HCT116 (cell line): ENCODE data around the gene BEND5. TPM values are rescaled to one million over a fixed set of nuclear protein-coding genes. Genes with fewer than 3 reads are reported as not detected.

Experiments
- ATAC-seq: fragments of 200-7000 bp; cut with Tn5 transposase; 2 replicates; pipeline ENCODE4 v1.9.1; 2020; ENCODE audit warnings: mild to moderate bottlenecking, moderate library complexity
- BruUV-seq: library from RNA; stranded (reverse); fragments of 400-500 nt; replicated peaks from 2 replicates; lab custom pipeline; 2021; lab: Mats Ljungman, UMichigan
- CTCF ChIA-PET: fragments of 300-600 bp; sonication (Branson Sonifier 250); formaldehyde crosslinking; loops from one replicate; lab custom pipeline; 2021; ENCODE audit warnings: antibody characterized with exemption; lab: Charles Lee
- POLR2A ChIA-PET: fragments of 300-600, 350-600 bp; sonication (Branson Sonifier 250); formaldehyde crosslinking; loops from one replicate; lab custom pipeline; 2021; ENCODE audit warnings: antibody characterized with exemption; lab: Charles Lee
- RAD21 ChIA-PET, 2 experiments: fragments of 300-600 bp; sonication (Branson Sonifier 250); formaldehyde crosslinking; loops; one replicate each; lab custom pipeline; 2023; ENCODE audit warnings: low total read pairs in 2 of 2; ENCODE audit not compliant: uncharacterized antibody in 2 of 2, unreplicated experiment in 2 of 2, low non-redundant PET in 1 of 2; lab: Charles Lee
- DNase-seq: peaks from one replicate; pipeline ENCODE4 v3.0.0-alpha.2; 2010; ENCODE audit warnings: low read depth, low spot score
- H2AFZ ChIP-seq: fragments of 200-600 bp; shearing (Covaris generic), sonication (generic); 2 replicates; pipeline ENCODE4 v1.6.1; 2017; ENCODE audit warnings: low read depth, mixed run types, mixed read lengths, antibody characterized with exemption, low read length; ENCODE audit not compliant: poor library complexity, severe bottlenecking
- H3K27ac ChIP-seq: 2 replicates; pipeline ENCODE4 v1.5.1; 2012; ENCODE audit warnings: low read depth, low read length
- H3K27me3 ChIP-seq: fragments of 200-600 bp; sonication (generic); 2 replicates; pipeline ENCODE4 v1.6.1; 2016; ENCODE audit warnings: mixed run types, low read length, mixed read lengths; ENCODE audit not compliant: insufficient read depth
- H3K36me3 ChIP-seq, 2 experiments: fragments of 200-500 bp in 1 of 2; fragments of 200-600 bp in 1 of 2; sonication (Bioruptor generic) in 1 of 2; sonication (generic) in 1 of 2; 2 replicates each; pipeline versions ENCODE4 v1.5.1 to v1.6.1; 2014 to 2016; ENCODE audit warnings: low read length in 2 of 2, inconsistent platforms in 1 of 2, mixed read lengths in 1 of 2, mixed run types in 1 of 2; ENCODE audit not compliant: insufficient read depth in 2 of 2, control insufficient read depth in 1 of 2
- H3K4me1 ChIP-seq, 2 experiments: fragments of 200-600 bp in 1 of 2; sonication (generic) in 1 of 2; 2 replicates each; pipeline versions ENCODE4 v1.5.1 to v1.6.1; 2012 to 2017; ENCODE audit warnings: low read length in 2 of 2, inconsistent platforms in 1 of 2, mild to moderate bottlenecking in 1 of 2, mixed read lengths in 1 of 2, mixed run types in 1 of 2, moderate library complexity in 1 of 2; ENCODE audit not compliant: insufficient read depth in 2 of 2, control insufficient read depth in 1 of 2
- H3K4me2 ChIP-seq: fragments of 200-600 bp; sonication (generic); 2 replicates; pipeline ENCODE4 v1.6.1; 2017; ENCODE audit warnings: mixed run types, low read length, mixed read lengths
- H3K4me3 ChIP-seq, 2 experiments: fragments of 200-600 bp in 1 of 2; sonication (generic) in 1 of 2; replicated peaks in 1 of 2; 2 replicates each; pipeline ENCODE4 v1.5.1; 2011 to 2016; ENCODE audit warnings: low read length in 2 of 2, control low read depth in 1 of 2, low read depth in 1 of 2, mild to moderate bottlenecking in 1 of 2, mixed read lengths in 1 of 2, mixed run types in 1 of 2
- H3K79me2 ChIP-seq: fragments of 200-600 bp; sonication (generic); 2 replicates; pipeline ENCODE4 v1.6.1; 2017; ENCODE audit warnings: mild to moderate bottlenecking, mixed run types, low read length, moderate library complexity, mixed read lengths; ENCODE audit not compliant: insufficient read depth
- H3K9ac ChIP-seq: fragments of 200-600 bp; sonication (generic); 2 replicates; pipeline ENCODE4 v1.6.1; 2016; ENCODE audit warnings: low read length, mixed read lengths
- H3K9me2 ChIP-seq: fragments of 200-600 bp; sonication (generic), shearing (Covaris generic); 2 replicates; pipeline ENCODE4 v1.6.1; 2017; ENCODE audit warnings: mixed run types, mild to moderate bottlenecking, moderate library complexity; ENCODE audit not compliant: insufficient read depth
- H3K9me3 ChIP-seq, 2 experiments: fragments of 200-500 bp in 1 of 2; fragments of 200-600 bp in 1 of 2; sonication (Bioruptor generic) in 1 of 2; sonication (generic) in 1 of 2; 2 replicates each; pipeline ENCODE4 v1.6.1; 2014 to 2017; ENCODE audit warnings: low read length in 2 of 2, mixed read lengths in 2 of 2, inconsistent platforms in 1 of 2, low read depth in 1 of 2, mild to moderate bottlenecking in 1 of 2, mixed run types in 1 of 2, moderate library complexity in 1 of 2; ENCODE audit not compliant: control insufficient read depth in 1 of 2, insufficient read depth in 1 of 2
- H4K20me1 ChIP-seq: fragments of 200-600 bp; sonication (generic), shearing (Covaris generic); 2 replicates; pipeline ENCODE4 v1.6.1; 2017; ENCODE audit warnings: mixed run types, mild to moderate bottlenecking, moderate library complexity; ENCODE audit not compliant: insufficient read depth
- CEBPB ChIP-seq: IDR thresholded peaks from 2 replicates; pipeline ENCODE4 v1.6.1; 2012; ENCODE audit warnings: low read depth
- CTCF ChIP-seq, 3 experiments: fragments of 200-600 bp in 1 of 3; sonication (generic) in 1 of 3; IDR thresholded peaks in 2 of 3; conservative IDR thresholded peaks in 1 of 3; 2 replicates each; pipeline ENCODE4 v1.5.1; 2012 to 2017; ENCODE audit warnings: low read depth in 2 of 3, low read length in 2 of 3, antibody characterized with exemption in 1 of 3, borderline replicate concordance in 1 of 3, control low read depth in 1 of 3, mild to moderate bottlenecking in 1 of 3, mixed read lengths in 1 of 3, mixed run types in 1 of 3, moderate library complexity in 1 of 3; ENCODE audit not compliant: insufficient read depth in 1 of 3
- EGR1 ChIP-seq: IDR thresholded peaks from 2 replicates; pipeline ENCODE4 v1.6.1; 2012; ENCODE audit warnings: low read depth
- EZH2phosphoT487 ChIP-seq: fragments of 200-600 bp; IDR thresholded peaks from 2 replicates; pipeline ENCODE4 v1.6.1; 2018; ENCODE audit warnings: antibody characterized with exemption, borderline replicate concordance
- MAX ChIP-seq: IDR thresholded peaks from 2 replicates; pipeline ENCODE4 v1.6.1; 2012
- POLR2A ChIP-seq: IDR thresholded peaks from 2 replicates; pipeline ENCODE4 v1.7.0; 2011; ENCODE audit warnings: borderline replicate concordance; ENCODE audit not compliant: insufficient read depth, insufficient read length; ENCODE audit errors: extremely low read depth
- REST ChIP-seq: IDR thresholded peaks from 2 replicates; pipeline ENCODE4 v1.6.1; 2012; ENCODE audit warnings: low read depth
- SRF ChIP-seq: IDR thresholded peaks from 2 replicates; pipeline ENCODE4 v1.6.1; 2012; ENCODE audit warnings: low read depth
- ZFX ChIP-seq: fragments of 450-650 bp; IDR thresholded peaks from 2 replicates; pipeline ENCODE4 v1.6.1; 2017
- intact Hi-C: fragments of 100-400 bp; cut with micrococcal nuclease; formaldehyde crosslinking; loops from 2 replicates; pipeline ENCODE4 v1.10.0; 2022
- total RNA-seq: library from RNA; stranded (reverse); gene quantifications from one replicate; pipeline ENCODE4 v1.2.1, GENCODE V29; 2021; ENCODE audit not compliant: unreplicated experiment

Gene BEND5
- total RNA-seq, 1 experiment from 2014 or later: not detected

- TF ChIP-seq MAX (0 out of 2 replicates have a peak, but pooled peaks have one; percentile 18), CTCF (IDR thresholded peaks at IDR 0.05 in 2 of 3, conservative IDR thresholded peaks at IDR 0.05 in 1 of 3; ENCODE audit: borderline replicate concordance in 1 of 3, insufficient read depth in 1 of 3, low read depth in 2 of 3, low read length in 2 of 3) (peak in 2 of 3 experiments; percentile 13 to 32; a peak in 2 of 6 replicates), CEBPB (no peak)
- H2AFZ ChIP-seq: no peak overlapping the region
- H3K4me1 ChIP-seq: no peaks in the 10 kb centered on the region
- POLR2A ChIA-PET: no interaction called here
- no peak for DNase-seq
- ATAC-seq: peak; percentile 53
- intact Hi-C loops: loop anchor here (5.0 kb wide), 1 partner anchor 108 kb away; no protein-coding TSS in a partner anchor
- H3K36me3 ChIP-seq: no peaks in the 10 kb centered on the region
- no TSS peak for BruUV-seq
- no peak overlapping the region for H3K9ac ChIP-seq
- no peak overlapping the region for H3K27ac ChIP-seq
- peaks cover 18% of the 10 kb centered on the region for H3K27me3 ChIP-seq
- no peaks in the 10 kb centered on the region for H3K9me3 ChIP-seq
- no peak overlapping the region for H3K4me2 ChIP-seq
- H3K79me2 ChIP-seq: no peaks in the 10 kb centered on the region
- H3K4me3 ChIP-seq: no peak overlapping the region
- no peaks in the 10 kb centered on the region for H3K9me2 ChIP-seq
- CTCF ChIA-PET: no interaction called here
- H4K20me1 ChIP-seq: no peaks in the 10 kb centered on the region
- RAD21 ChIA-PET: no interaction called here
Observed at GRCh38 chr1:48680411-48681035, 96.2 kb downstream of the BEND5 start.

GRCh38 chr1:48679859-48680258, 96.8 kb downstream of the BEND5 start:
- no peaks in the 10 kb centered on the region for H3K36me3 ChIP-seq
- H3K9ac ChIP-seq: no peak overlapping the region
- no peak overlapping the region for H3K4me3 ChIP-seq
- H4K20me1 ChIP-seq: no peaks in the 10 kb centered on the region
- RAD21 ChIA-PET: no interaction called here
- H3K9me3 ChIP-seq: no peaks in the 10 kb centered on the region
- no peaks in the 10 kb centered on the region for H3K4me1 ChIP-seq
- H2AFZ ChIP-seq: no peak overlapping the region
- no peaks in the 10 kb centered on the region for H3K79me2 ChIP-seq
- CTCF ChIA-PET: no interaction called here
- BruUV-seq: no TSS peak
- no peak for ATAC-seq
- intact Hi-C loops: loop anchor here (5.0 kb wide), 2 partner anchors 108 to 1652 kb away; no protein-coding TSS in a partner anchor
- DNase-seq: no peak
- peaks cover 23% of the 10 kb centered on the region for H3K27me3 ChIP-seq
- no peaks in the 10 kb centered on the region for H3K9me2 ChIP-seq
- H3K27ac ChIP-seq: no peak overlapping the region
- no peak overlapping the region for H3K4me2 ChIP-seq
- POLR2A ChIA-PET: no interaction called here
- TF ChIP-seq MAX (no peak), EZH2phosphoT487 (no peak), CTCF (IDR thresholded peaks at IDR 0.05 in 2 of 3, conservative IDR thresholded peaks at IDR 0.05 in 1 of 3; ENCODE audit: borderline replicate concordance in 1 of 3, insufficient read depth in 1 of 3, low read depth in 2 of 3, low read length in 2 of 3) (no peak), SRF (no peak), CEBPB (no peak), EGR1 (no peak), REST (no peak), POLR2A (no peak), ZFX (no peak)
